NB4 (cell line): Measurements from ENCODE around the gene KLHL3.

Source experiments
- DNase-seq: peaks from one replicate; pipeline ENCODE4 v3.0.0; 2010; ENCODE audit warnings: low read depth
- H3K4me3 ChIP-seq: one replicate; pipeline ENCODE4 v1.5.1; 2011; ENCODE audit warnings: mild to moderate bottlenecking, low read depth, low read length, moderate library complexity
- CTCF ChIP-seq: IDR thresholded peaks from one replicate; pipeline ENCODE4 v1.5.1; 2012; ENCODE audit warnings: low read depth, low read length
- MAX ChIP-seq: IDR thresholded peaks from 2 replicates; pipeline ENCODE4 v1.6.1; 2011; ENCODE audit warnings: low read depth, low read length
- MYC ChIP-seq: IDR thresholded peaks from 2 replicates; pipeline ENCODE4 v1.6.1; 2011; ENCODE audit warnings: low read depth, low read length
- POLR2A ChIP-seq: IDR thresholded peaks from 2 replicates; pipeline ENCODE4 v1.6.1; 2011; ENCODE audit warnings: mild to moderate bottlenecking; ENCODE audit not compliant: insufficient read length; ENCODE audit errors: extremely low read depth

The KLHL3 gene

GRCh38 chr5:137693951-137694721 is 41.8 kb downstream of the KLHL3 start:
- H3K4me3 ChIP-seq: no peak overlapping the region
- DNase-seq: no peak
- TF ChIP-seq CTCF (no peak), MYC (no peak), MAX (no peak), POLR2A (no peak)

GRCh38 chr5:137693307-137693950 is 42.5 kb downstream of the KLHL3 start:
- DNase-seq: no peak
- no peak overlapping the region for H3K4me3 ChIP-seq
- no peak for TF ChIP-seq MYC
- no peak for TF ChIP-seq CTCF
- no peak for TF ChIP-seq POLR2A
- TF ChIP-seq MAX: no peak

GRCh38 chr5:137689306-137689705 is 46.6 kb downstream of the KLHL3 start:
- DNase-seq: no peak
- no peak overlapping the region for H3K4me3 ChIP-seq
- TF ChIP-seq CTCF (no peak), MYC (no peak), POLR2A (no peak), MAX (no peak)

- DNase-seq: no peak
These were observed 47.6 kb downstream of the KLHL3 start for GRCh38 chr5:137688210-137688840.

More at GRCh38 chr5:137688210-137688840, 47.6 kb downstream of the KLHL3 start:
- TF ChIP-seq MYC (no peak), POLR2A (no peak), MAX (no peak), CTCF (no peak)
- H3K4me3 ChIP-seq: no peak overlapping the region
